ENCODE measurements around the gene DNAJC4.

Gene DNAJC4

GRCh38 chr11:64263947-64264317 is 33.6 kb downstream of the DNAJC4 start:
- TF ChIP-seq CTCF (conservative IDR thresholded peaks at IDR 0.05; ENCODE audit: low read length) (no peak), EZH2phosphoT487 (IDR thresholded peaks at IDR 0.05; ENCODE audit: borderline replicate concordance) (no peak)

GRCh38 chr11:64264371-64264852 is 34.1 kb downstream of the DNAJC4 start:
- no peak overlapping the region for H2AFZ ChIP-seq (ENCODE audit: low read length)
- H4K20me1 ChIP-seq (ENCODE audit: insufficient read depth, low read length, poor library complexity, severe bottlenecking), result no peaks in the 10 kb centered on the region
- H3K4me2 ChIP-seq (ENCODE audit: low read depth, low read length, poor library complexity, severe bottlenecking), result no peak overlapping the region
- H3K36me3 ChIP-seq (ENCODE audit: insufficient read depth, low read length), result no peaks in the 10 kb centered on the region
- no peaks in the 10 kb centered on the region for H3K9me2 ChIP-seq (replicated peaks; ENCODE audit: low read depth, low read length)
- H3K9ac ChIP-seq (ENCODE audit: low read depth, low read length, poor library complexity, severe bottlenecking), result no peak overlapping the region
- TF ChIP-seq CTCF (conservative IDR thresholded peaks at IDR 0.05; ENCODE audit: low read length) (no peak), EZH2phosphoT487 (IDR thresholded peaks at IDR 0.05; ENCODE audit: borderline replicate concordance) (no peak)
- H3K79me2 ChIP-seq (ENCODE audit: insufficient read depth, low read length), result no peaks in the 10 kb centered on the region
- no peak overlapping the region for H3K4me3 ChIP-seq (ENCODE audit: low read length, poor library complexity, severe bottlenecking)
- peaks cover 3% of the 10 kb centered on the region; the same call in 1 of the 2 replicates for H3F3A ChIP-seq (ENCODE audit: low read depth)
- H3K4me1 ChIP-seq (ENCODE audit: insufficient read depth, low read length, poor library complexity, severe bottlenecking), result peaks cover 14% of the 10 kb centered on the region
- no peaks in the 10 kb centered on the region for H3K27me3 ChIP-seq (ENCODE audit: insufficient read depth, low read length, poor library complexity, severe bottlenecking)
- H3K9me3 ChIP-seq (ENCODE audit: insufficient read depth, low read depth, low read length), result no peaks in the 10 kb centered on the region

More at GRCh38 chr11:64263947-64264317, 33.6 kb downstream of the DNAJC4 start:
- Histone ChIP-seq H3K4me2 (ENCODE audit: low read depth, low read length, poor library complexity, severe bottlenecking) (no peak overlapping the region), H3K27me3 (ENCODE audit: insufficient read depth, low read length, poor library complexity, severe bottlenecking) (no peaks in the 10 kb centered on the region), H3K4me1 (ENCODE audit: insufficient read depth, low read length, poor library complexity, severe bottlenecking) (peaks cover 14% of the 10 kb centered on the region), H3K9me3 (ENCODE audit: insufficient read depth, low read depth, low read length) (no peaks in the 10 kb centered on the region), H3K9ac (ENCODE audit: low read depth, low read length, poor library complexity, severe bottlenecking) (no peak overlapping the region), H3K36me3 (ENCODE audit: insufficient read depth, low read length) (no peaks in the 10 kb centered on the region), H3K4me3 (ENCODE audit: low read length, poor library complexity, severe bottlenecking) (no peak overlapping the region), H3F3A (ENCODE audit: low read depth) (no peaks in the 10 kb centered on the region), H3K79me2 (ENCODE audit: insufficient read depth, low read length) (no peaks in the 10 kb centered on the region), H4K20me1 (ENCODE audit: insufficient read depth, low read length, poor library complexity, severe bottlenecking) (no peaks in the 10 kb centered on the region), H2AFZ (ENCODE audit: low read length) (no peak overlapping the region), H3K9me2 (replicated peaks; ENCODE audit: low read depth, low read length) (no peaks in the 10 kb centered on the region)

GRCh38 chr11:64265176-64266160 is 35.1 kb downstream of the DNAJC4 start:
- Histone ChIP-seq H3K4me3 (ENCODE audit: low read length, poor library complexity, severe bottlenecking) (no peak overlapping the region), H3K9me2 (replicated peaks; ENCODE audit: low read depth, low read length) (no peaks in the 10 kb centered on the region), H3K9ac (ENCODE audit: low read depth, low read length, poor library complexity, severe bottlenecking) (no peak overlapping the region), H3K36me3 (ENCODE audit: insufficient read depth, low read length) (no peaks in the 10 kb centered on the region), H3K4me1 (ENCODE audit: insufficient read depth, low read length, poor library complexity, severe bottlenecking) (peaks cover 14% of the 10 kb centered on the region), H3K79me2 (ENCODE audit: insufficient read depth, low read length) (no peaks in the 10 kb centered on the region), H4K20me1 (ENCODE audit: insufficient read depth, low read length, poor library complexity, severe bottlenecking) (no peaks in the 10 kb centered on the region), H3K27me3 (ENCODE audit: insufficient read depth, low read length, poor library complexity, severe bottlenecking) (no peaks in the 10 kb centered on the region), H3K4me2 (ENCODE audit: low read depth, low read length, poor library complexity, severe bottlenecking) (no peak overlapping the region), H2AFZ (ENCODE audit: low read length) (no peak overlapping the region), H3F3A (ENCODE audit: low read depth) (peaks cover 6% of the 10 kb centered on the region; the same call in 1 of the 2 replicates), H3K9me3 (ENCODE audit: insufficient read depth, low read depth, low read length) (no peaks in the 10 kb centered on the region)
- TF ChIP-seq CTCF (conservative IDR thresholded peaks at IDR 0.05; ENCODE audit: low read length), result no peak
- no peak for TF ChIP-seq EZH2phosphoT487 (IDR thresholded peaks at IDR 0.05; ENCODE audit: borderline replicate concordance)
